Right ventricle myocardium superior (tissue), 1 donor: ENCODE measurements around the gene PLXNA3. TPM values are rescaled to one million over a fixed set of nuclear protein-coding genes. Genes with fewer than 3 reads are reported as not detected.
A peak's percentile ranks its signal among the peaks of the same experiment; 100 is the strongest.

Experiments
- ATAC-seq: fragments of 200-7000 bp; cut with Tn5 transposase; one replicate; pipeline ENCODE4 v1.9.1; 2020; ENCODE audit warnings: mild to moderate bottlenecking; ENCODE audit not compliant: poor library complexity
- DNase-seq: peaks from one replicate; pipeline ENCODE4 v3.0.0-alpha.2; 2020
- intact Hi-C: fragments of 100-400 bp; cut with DNase I; formaldehyde crosslinking; loops from one replicate; pipeline ENCODE4 v1.11.2; 2022
- total RNA-seq: library from RNA; stranded (reverse); fragmentation: NEBNext Ultra II Directional; extraction: Animal tissue kit (Norgen Biotek cat#: 25700); gene quantifications from one replicate; pipeline ENCODE4 v1.2.1, GENCODE V29; 2021
- donor health status: DM: no; HTN: yes; CAD: no; lungs with severe emphysema.

PLXNA3 gene
- total RNA-seq, 1 donor from 2014 or later = 15.0 TPM

GRCh38 chrX:154449618-154450017 is 8.5 kb upstream of the PLXNA3 start:
- no peak for ATAC-seq
- intact Hi-C loops = loop anchor here (10.0 kb wide), 1 partner anchor 45 kb away; the partner anchor contains the start of gene DNASE1L1
- DNase-seq = no peak

DNA sequence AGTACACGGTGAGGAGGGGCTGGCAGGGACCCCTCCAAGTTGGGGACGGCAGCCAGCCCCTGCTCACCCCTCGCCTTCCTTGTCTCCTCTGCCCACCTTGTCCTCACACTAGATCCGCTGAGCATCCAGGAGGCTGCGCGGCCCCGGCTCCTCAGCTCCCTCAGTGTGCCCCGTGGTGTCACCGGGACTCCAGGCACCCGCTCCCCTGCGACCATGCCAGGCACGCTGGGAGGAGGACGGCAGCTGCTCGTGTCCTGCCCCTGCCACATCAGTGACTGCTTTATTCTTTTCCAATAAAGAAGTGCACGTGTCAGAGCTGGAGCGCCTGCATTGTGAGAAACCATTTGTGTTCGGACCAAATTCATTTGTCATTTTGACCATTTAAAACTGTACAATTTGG is 7.8 kb upstream of the PLXNA3 start:
- ATAC-seq (no peak), DNase-seq (no peak)
- intact Hi-C loops = loop anchor here (10.0 kb wide), 1 partner anchor 46 kb away; the partner anchor contains the start of gene DNASE1L1

GRCh38 chrX:154452823-154453222 is 5.3 kb upstream of the PLXNA3 start:
- no peak for ATAC-seq
- intact Hi-C loops = loop anchor here (10.0 kb wide), 1 partner anchor 48 kb away; the partner anchor contains the start of gene DNASE1L1
- no peak for DNase-seq

GRCh38 chrX:154457491-154458115 is 478 bp upstream of the PLXNA3 start:
- intact Hi-C loops = loop anchor here (10.0 kb wide), 1 partner anchor 53 kb away; the partner anchor contains the start of gene DNASE1L1
- DNase-seq = peak; percentile 54
- ATAC-seq = peak; percentile 50

GRCh38 chrX:154458954-154459778 is 1.1 kb downstream of the PLXNA3 start:
- intact Hi-C loops = loop anchor here (10.0 kb wide), 1 partner anchor 54 kb away; the partner anchor contains the start of gene DNASE1L1
- ATAC-seq (peak; percentile 85), DNase-seq (peak; percentile 64)

DNA sequence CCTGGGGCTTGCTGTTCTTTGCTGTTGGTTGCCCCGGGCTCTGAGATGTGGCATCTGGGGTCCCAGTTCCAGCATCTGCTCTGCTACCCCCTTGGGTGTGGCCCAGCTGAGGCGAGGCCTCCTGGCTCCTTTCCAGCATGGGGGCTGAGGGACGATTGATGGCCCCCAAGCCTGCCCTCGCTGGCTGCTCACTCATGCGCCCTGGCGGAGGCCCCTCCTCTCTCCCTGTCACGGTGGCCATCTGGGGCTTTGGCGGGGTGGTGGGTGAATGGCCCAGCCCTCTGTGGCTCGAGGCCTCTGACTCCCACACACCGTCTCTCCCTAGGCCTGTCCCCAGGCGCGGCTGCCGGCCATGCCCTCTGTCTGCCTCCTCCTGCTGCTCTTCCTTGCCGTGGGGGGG is 1.8 kb downstream of the PLXNA3 start:
- intact Hi-C loops = loop anchor here (10.0 kb wide), 1 partner anchor 55 kb away; the partner anchor contains the start of gene DNASE1L1
- ATAC-seq (no peak), DNase-seq (no peak)

GRCh38 chrX:154460326-154460725 is 2.2 kb downstream of the PLXNA3 start:
- DNase-seq = no peak
- intact Hi-C loops = no loop called here
- no peak for ATAC-seq

- DNase-seq = no peak
- no peak for ATAC-seq
- intact Hi-C loops = no loop called here
Observed at GRCh38 chrX:154462396-154462795, 4.3 kb downstream of the PLXNA3 start.

DNA sequence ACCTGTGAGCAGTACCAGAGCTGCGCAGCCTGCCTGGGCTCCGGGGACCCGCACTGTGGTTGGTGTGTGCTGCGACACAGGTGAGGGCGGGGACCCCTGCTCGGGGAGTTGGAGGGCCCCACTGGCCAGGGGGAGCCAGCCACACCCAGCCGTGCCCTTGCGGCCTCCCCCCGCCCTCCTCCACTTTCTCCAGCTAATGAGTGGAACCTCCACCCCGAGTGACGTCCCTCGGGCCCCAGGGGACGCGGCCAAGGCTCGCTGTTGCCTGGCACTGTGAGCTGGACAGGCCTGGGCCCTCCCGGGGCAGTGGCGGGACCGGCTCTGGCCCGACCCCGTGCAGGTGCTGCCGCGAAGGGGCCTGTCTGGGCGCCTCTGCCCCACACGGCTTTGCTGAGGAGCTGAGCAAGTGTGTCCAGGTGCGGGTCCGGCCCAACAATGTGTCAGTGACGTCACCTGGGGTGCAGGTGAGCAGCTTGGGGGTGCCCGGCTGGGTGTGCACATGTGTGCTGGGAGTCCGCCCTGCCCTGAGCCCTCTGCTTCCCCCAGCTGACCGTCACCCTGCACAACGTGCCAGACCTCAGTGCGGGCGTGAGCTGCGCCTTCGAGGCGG is 5.6 kb downstream of the PLXNA3 start:
- ATAC-seq (no peak), DNase-seq (no peak)

GRCh38 chrX:154464806-154465365 is 6.8 kb downstream of the PLXNA3 start:
- ATAC-seq = no peak
- no peak for DNase-seq
- intact Hi-C loops = no loop called here

More for the DNA sequence above, 5.6 kb downstream of the PLXNA3 start:
- intact Hi-C loops = no loop called here

- ATAC-seq (no peak), DNase-seq (no peak)
- intact Hi-C loops = no loop called here
Observed at GRCh38 chrX:154465601-154466000, 7.5 kb downstream of the PLXNA3 start.

GRCh38 chrX:154466036-154466435 is 8.0 kb downstream of the PLXNA3 start:
- ATAC-seq (no peak), DNase-seq (no peak)
- intact Hi-C loops = no loop called here

DNA sequence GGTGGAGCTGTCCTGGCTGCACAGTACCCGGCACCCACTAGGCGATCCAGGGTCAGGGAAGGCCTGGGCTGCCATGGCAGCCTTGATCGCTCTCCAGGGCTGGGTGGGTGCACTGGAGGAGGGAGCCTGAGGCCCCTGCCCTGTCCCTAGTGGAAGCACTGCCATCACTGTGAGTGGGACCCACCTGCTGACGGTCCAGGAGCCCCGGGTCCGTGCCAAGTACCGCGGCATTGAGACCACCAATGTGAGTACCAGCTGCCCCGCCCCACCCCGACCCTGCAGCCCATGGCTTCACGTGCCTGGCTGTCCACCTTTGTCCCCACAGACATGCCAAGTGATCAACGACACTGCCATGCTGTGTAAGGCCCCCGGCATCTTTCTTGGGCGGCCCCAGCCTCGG is 8.8 kb downstream of the PLXNA3 start:
- no peak for ATAC-seq
- DNase-seq = no peak
- intact Hi-C loops = no loop called here

DNA sequence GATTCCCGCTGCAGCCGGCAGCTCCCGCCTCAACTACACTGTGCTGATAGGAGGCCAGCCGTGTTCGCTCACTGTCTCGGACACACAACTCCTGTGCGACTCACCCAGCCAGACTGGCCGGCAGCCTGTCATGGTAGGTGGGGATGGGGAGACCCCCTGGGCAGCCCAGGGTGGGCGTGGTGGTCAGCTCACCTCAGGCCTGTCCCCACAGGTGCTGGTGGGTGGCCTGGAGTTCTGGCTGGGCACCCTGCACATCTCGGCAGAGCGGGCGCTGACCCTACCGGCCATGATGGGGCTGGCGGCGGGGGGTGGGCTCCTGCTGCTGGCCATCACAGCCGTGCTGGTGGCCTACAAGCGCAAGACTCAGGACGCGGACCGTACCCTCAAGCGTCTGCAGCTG is 9.5 kb downstream of the PLXNA3 start:
- no peak for ATAC-seq
- DNase-seq = no peak
- intact Hi-C loops = no loop called here

DNA sequence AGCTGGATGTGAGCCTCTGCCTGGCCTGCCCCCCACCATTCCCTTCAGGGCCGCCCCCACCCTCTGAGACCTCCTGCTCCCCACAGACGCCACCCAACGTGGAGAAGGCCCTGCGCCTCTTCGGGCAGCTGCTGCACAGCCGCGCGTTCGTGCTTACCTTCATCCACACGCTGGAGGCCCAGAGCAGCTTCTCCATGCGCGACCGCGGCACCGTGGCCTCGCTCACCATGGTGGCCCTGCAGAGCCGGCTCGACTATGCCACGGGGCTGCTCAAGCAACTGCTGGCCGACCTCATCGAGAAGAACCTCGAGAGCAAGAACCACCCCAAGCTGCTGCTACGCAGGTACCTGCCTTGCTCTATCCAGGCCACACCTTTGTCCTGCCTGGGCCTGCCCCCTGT is 10.1 kb downstream of the PLXNA3 start:
- DNase-seq (no peak), ATAC-seq (no peak)
- intact Hi-C loops = no loop called here

DNA sequence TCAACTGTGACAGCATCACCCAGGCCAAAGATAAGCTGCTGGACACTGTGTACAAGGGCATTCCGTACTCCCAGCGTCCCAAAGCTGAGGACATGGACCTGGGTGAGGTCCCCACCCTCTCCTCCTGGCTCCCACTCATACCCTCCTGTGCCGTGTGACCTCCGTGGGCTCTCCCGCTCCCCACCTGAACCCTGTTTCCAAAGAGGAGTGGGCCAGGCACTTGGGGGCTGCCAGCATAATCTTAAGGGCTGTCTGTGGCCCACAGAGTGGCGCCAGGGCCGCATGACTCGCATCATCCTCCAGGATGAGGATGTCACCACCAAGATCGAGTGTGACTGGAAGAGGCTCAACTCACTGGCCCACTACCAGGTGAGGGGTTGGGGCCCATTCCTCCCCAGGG is 11.0 kb downstream of the PLXNA3 start:
- intact Hi-C loops = no loop called here
- ATAC-seq (no peak), DNase-seq (no peak)

GRCh38 chrX:154469880-154470279 is 11.8 kb downstream of the PLXNA3 start:
- intact Hi-C loops = no loop called here
- ATAC-seq = no peak
- DNase-seq = no peak

GRCh38 chrX:154470434-154470833 is 12.4 kb downstream of the PLXNA3 start:
- intact Hi-C loops = no loop called here
- ATAC-seq (no peak), DNase-seq (no peak)

- DNase-seq (no peak), ATAC-seq (no peak)
- intact Hi-C loops = no loop called here
Observed at GRCh38 chrX:154470914-154471568, 13.0 kb downstream of the PLXNA3 start.
